Stromal cell of bone marrow (primary cell): Measurements from ENCODE around the gene LOXHD1.

Source experiments
- DNase-seq: peaks from one replicate; pipeline ENCODE4 v3.0.0-alpha.2; 2012; ENCODE audit warnings: low read depth

LOXHD1 gene

GRCh38 chr18:46541626-46542189 is 115.3 kb downstream of the LOXHD1 start:
- no peak for DNase-seq

GRCh38 chr18:46538376-46538775 is 118.6 kb downstream of the LOXHD1 start:
- DNase-seq: no peak

DNA sequence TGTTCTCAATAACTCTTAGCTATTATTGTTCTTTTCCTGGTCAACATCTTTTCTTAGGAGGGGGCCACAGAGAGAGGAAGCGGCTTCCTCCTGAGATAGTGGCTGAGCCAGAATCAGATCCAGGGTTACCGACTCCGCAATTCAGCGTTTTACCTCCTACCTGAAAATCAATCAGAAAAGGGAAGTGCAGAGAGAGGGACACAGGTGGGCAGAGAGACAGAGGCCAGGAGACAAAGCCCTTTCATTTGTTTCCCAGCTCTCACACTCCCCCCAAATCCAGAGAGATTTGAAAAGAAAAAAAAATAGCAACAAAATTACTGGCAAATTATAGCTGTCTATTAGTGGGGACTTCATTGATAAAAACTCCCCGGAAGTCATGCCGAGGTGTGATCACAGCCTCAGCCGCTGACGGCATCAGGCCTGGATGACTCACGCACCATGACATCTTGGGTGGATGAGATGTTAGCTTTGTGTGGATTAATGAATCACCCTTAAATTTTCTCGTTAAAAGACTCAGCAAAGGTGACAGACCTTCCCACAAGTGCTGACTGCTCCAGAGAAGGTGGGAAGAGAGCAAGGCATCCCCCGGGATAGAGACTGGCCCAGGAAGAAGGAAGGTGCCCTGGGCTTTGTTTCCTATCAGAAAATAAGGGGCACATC is 120.7 kb downstream of the LOXHD1 start:
- DNase-seq: no peak

- DNase-seq: no peak
Measured at GRCh38 chr18:46531482-46531881, 125.5 kb downstream of the LOXHD1 start.

GRCh38 chr18:46528037-46528436 is 129.0 kb downstream of the LOXHD1 start:
- no peak for DNase-seq

GRCh38 chr18:46519870-46520269 is 137.2 kb downstream of the LOXHD1 start:
- DNase-seq: no peak

- no peak for DNase-seq
Measured at GRCh38 chr18:46518438-46518837, 138.6 kb downstream of the LOXHD1 start.

GRCh38 chr18:46516555-46516954 is 140.5 kb downstream of the LOXHD1 start:
- DNase-seq: no peak

GRCh38 chr18:46510386-46510785 is 146.6 kb downstream of the LOXHD1 start:
- no peak for DNase-seq

DNA sequence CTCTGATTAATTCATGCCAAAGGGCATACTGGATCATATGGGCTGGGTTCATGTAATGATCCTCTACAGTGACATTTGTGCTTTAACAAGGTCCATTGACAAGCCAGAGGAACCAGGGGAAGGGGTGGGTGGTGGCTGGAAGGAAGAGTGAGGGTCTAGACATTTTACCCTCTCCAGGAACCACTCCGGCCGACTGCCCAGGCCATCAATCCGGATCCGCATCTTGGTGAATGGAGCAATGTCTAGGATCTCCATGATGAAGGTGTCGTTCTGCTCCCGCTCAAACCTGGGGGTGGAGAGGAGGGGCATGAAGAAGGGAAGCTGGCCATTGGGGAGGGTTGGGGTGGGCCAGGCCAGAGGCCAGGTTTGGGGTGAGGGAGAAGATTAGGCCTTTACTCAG is 147.5 kb downstream of the LOXHD1 start:
- no peak for DNase-seq

DNA sequence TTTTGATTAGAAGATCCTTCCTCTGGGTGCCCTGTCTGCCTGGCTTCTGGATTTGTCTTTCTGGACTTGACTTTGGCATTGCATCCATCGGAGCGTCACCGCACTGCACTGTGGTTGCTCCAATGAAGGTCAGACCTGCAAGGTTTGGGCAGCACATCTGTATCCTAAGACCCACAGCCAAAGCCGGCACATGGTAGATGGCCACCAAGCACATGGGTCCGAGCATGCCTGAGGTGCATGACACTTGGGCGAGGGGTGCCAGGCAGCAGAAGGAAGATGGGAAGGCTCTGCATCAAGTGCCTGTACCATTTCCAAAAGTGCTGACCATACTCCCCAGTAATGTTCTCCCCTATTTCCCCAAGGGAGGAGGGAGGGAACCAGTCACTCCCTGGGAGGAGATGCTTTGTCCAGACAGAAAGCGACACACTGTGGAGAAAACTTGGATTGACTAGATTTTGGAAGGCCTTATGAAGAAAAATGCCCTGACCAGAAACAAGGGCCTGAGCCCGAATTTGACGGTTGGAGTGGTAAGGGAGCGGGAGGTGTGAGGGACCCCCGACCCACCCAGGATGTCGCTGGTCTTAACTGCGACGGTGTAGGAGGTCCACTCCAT is 149.9 kb downstream of the LOXHD1 start:
- no peak for DNase-seq

DNA sequence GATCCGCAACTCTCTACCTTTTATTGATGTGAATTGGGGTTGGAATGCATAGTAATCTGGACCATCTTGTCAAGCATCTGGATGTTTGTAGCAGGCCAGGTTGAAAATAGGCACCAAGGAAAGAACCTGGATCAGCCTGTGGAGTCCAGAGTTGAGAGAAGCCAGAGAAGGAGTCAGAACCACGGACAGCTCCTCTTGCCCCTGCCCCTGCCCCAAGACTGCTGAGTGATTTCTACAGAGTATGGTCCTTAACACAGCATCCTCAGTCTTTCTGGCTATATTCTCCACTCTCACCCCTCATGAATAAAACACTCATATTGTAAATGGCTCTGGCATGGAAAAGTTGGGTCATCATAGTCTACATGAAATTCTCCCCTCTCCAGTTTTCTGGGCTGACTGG is 154.6 kb downstream of the LOXHD1 start:
- no peak for DNase-seq

DNA sequence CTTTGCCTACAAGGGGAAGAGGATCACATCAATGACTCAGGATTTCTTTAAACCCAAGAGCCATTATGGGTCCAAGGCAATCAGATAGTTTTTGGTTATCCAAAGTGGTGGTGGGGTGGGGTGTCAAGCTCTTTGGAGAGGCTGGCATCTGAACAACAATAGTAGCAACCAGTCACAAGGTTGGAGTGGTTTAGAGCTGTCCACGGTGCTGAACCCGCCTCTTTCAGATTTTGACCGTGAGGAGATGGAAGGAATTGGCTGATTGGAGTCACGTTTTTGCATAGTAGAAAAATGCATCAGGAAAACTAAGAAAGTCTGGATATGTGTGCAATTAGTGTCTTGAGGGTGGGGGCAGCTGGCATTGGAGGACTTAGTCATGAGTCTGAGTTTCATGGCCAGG is 159.9 kb downstream of the LOXHD1 start:
- DNase-seq: no peak

GRCh38 chr18:46488471-46489213 is 168.4 kb downstream of the LOXHD1 start:
- no peak for DNase-seq

DNA sequence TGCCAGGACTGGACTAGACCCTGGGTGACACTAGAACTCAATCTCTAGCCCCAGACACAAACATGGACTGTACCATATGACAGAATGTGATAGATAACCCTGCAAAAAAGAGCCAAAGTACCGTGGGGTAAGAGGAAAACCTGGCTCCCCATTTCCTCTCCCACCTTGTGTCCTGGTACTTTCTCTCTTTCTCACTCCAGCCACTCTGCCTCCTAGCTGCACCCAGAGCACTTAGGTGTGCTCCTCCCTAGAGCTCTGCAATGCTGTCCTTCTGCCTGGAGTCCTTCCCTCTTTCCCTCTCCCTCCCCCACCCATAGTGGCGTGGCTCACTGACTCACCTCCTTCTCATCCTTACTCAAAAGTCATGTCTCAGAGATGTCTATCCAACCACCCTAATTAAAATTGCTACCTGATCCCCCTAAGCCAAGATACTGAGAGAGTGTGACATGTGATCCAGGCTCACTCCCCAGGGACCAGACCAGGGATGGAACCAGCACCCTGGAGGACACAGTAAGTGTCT is 171.3 kb downstream of the LOXHD1 start:
- no peak for DNase-seq

DNA sequence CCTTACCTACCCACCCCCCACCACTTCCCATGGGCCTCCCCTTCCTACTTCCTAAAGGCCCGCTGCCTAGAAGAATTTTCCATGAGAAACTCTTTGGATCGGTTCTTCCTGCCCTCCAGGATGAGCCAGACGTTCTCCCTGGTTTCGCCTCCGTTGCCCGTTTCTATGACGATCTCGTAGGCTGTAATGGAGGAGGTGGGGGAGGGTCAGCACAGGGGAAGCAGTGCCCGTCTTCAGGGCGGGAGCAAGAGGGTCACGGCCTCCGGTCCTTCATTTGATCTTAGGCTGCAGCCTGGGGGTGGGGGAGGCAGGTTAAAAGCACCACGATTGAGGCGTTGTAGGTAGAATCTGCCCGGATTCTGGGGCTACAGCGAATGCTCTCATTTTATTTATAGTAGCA is 172.0 kb downstream of the LOXHD1 start:
- DNase-seq: no peak

DNA sequence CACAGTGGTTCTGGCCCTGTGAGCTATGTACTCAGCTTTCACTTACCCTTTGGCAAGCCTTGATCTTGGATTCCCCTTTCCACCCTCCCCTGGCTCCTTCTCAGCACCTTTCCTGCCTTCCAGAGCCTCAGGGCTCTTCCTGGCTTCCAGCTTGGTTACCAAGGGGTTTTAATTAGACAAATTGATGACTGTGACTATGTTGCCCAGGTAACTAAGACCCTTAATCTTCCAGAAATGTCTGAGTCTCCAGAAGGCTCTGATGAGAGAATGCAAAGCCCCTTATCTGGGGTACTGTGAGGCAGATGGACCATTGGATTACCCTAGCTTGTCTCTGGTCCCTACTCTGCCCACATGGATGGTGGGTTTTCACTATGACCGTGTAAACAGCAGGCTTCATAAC is 174.2 kb downstream of the LOXHD1 start:
- no peak for DNase-seq

DNA sequence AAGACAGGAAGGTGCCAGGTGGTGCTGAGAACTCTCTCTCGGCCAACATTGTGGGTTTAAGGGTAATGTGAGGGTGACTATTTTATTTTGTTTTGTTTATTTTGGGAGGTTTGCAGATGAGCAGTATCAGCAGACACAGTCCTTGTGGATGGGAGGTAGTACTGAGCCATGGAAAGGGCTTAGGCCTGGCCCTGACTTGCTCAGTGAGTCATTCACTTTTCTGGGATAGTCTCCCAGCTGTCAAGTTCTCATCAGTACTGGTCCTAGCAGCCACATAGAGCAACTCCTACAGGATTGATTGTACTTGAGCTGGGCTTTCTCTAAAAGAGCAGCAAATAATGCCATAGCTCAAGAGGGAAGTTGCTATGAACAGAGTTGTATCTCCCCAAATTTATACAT is 175.2 kb downstream of the LOXHD1 start:
- DNase-seq: no peak

DNA sequence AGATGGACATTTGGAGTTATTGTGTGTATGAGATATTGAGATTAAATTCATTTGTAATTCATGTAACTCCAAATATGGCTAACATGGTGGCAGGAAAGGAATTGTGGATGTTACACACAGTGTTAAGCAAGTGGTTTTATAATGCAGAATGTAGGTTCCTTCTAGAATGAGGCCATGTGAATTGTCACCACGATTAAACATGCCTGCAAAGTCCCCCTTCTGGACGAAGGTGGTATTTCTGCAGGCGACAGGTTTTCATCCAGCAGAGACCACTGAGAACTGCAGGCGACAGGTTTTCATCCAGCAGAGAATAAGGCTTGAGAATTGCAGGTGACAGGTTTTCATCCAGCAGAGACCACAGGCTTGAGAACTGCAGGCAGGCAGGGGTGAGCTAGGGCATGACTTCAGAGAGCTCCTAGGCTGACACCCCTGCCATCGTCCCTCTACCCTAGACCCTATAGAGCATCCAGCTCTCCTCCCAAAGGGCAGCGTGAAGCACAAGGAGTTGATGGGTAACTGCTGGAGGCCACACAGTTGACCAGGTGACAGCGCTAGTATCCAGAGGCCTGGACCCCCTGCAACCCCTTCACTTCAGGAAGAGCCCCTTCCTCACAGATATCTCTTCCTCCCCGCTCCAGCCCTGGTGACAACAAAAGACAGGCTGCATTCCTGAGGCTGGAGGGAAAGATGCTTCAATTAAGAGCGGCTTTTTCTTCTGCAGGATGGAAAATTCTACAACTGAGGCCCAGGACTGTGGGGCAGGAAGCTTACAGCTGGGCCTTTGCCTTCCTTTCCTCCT is 175.8 kb downstream of the LOXHD1 start:
- no peak for DNase-seq

DNA sequence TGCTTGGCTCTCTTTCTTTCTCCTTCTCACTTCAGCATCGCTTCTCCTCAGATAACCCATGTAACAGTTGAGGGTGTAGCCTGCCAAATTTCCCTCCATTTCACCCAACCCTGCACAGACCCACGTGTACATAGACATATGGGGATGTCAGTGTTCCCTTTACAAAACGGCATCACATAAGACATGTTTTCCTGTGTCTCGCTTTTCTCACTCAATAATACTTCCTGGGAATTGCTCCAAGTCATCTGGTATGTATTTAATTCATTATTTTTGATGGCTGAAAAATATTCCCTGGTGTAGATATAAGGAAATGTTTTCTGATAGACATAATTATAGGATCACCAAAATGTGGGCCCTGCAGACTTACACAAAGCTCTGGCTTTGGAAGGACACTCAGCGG is 176.8 kb downstream of the LOXHD1 start:
- no peak for DNase-seq

GRCh38 chr18:46478796-46479195 is 178.2 kb downstream of the LOXHD1 start:
- DNase-seq: no peak

DNA sequence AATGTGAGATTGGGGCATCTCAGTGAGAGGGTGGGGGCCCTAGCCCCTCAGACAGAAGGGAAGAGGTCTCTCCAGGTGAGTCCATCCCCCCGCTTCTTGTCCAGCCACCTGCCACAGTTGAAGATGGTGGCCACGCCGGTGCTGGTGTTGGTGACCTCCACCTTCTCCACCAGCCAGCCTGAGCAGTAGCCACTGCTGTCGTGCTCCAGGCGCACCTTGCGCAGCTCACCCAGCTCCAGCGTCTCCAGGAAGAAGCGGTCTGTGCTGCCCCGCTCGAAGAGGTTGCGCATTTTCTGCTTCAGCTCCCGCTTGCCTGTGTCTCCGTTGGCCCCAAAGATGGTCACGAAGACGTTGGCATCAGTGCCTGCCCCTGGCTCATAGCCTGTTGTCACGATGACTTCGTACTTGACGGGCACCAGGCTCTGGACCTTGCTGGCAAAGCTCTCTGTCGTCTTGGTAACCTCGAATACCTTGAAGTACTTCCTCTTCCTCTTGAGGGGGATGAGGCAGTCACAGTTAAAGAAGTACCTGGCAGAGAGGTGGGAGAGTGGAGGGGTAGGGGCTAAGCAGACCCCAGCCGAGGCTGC is 179.5 kb downstream of the LOXHD1 start:
- DNase-seq: no peak
